ENCODE data around the gene BNIP1. TPM values are rescaled to one million over a fixed set of nuclear protein-coding genes. Genes with fewer than 3 reads are reported as not detected.

BNIP1 gene
- total and polyA plus RNA-seq, 2 experiments from 2014 or later, result 13.1 to 14.7 TPM

GRCh38 chr5:173158366-173158765 lies 14.0 kb downstream of the BNIP1 start:
- 92% methylated on average over 8 of the region's 8 CpGs for whole genome bisulfite sequencing (ENCODE audit: low lambda C conversion rate, missing lambda C conversion rate)
- no peaks in the 10 kb centered on the region for H3K36me3 ChIP-seq (replicated peaks; ENCODE audit: insufficient read depth, low read depth)

GRCh38 chr5:173159256-173159655 lies 14.9 kb downstream of the BNIP1 start:
- no peaks in the 10 kb centered on the region for H3K9me2 ChIP-seq (replicated peaks; ENCODE audit: insufficient read depth)
- no peaks in the 10 kb centered on the region for H3K4me1 ChIP-seq (ENCODE audit: insufficient read depth)
- no peak overlapping the region for H3K27ac ChIP-seq
- H3K36me3 ChIP-seq (replicated peaks; ENCODE audit: insufficient read depth, low read depth), result no peaks in the 10 kb centered on the region
- H3K27me3 ChIP-seq, result no peaks in the 10 kb centered on the region
- H3K79me2 ChIP-seq, result no peaks in the 10 kb centered on the region
- TF ChIP-seq EZH2 (IDR thresholded peaks at IDR 0.05; ENCODE audit: borderline replicate concordance), result no peak
- no peak for TF ChIP-seq CTCF (IDR thresholded peaks at IDR 0.05; ENCODE audit: poor library complexity)
- TF ChIP-seq EZH2phosphoT487 (IDR thresholded peaks at IDR 0.05; ENCODE audit: low read depth, severe bottlenecking, unreplicated experiment), result no peak
- H3K4me2 ChIP-seq, result no peak overlapping the region
- no peak for DNase-seq (ENCODE audit: low spot score)
- 88% methylated on average over 3 of the region's 3 CpGs for WGBS (ENCODE audit: low lambda C conversion rate, missing lambda C conversion rate)
- no peaks in the 10 kb centered on the region for H3K9me3 ChIP-seq (ENCODE audit: low read depth)
- no peaks in the 10 kb centered on the region for H4K20me1 ChIP-seq (ENCODE audit: insufficient read depth, poor library complexity, severe bottlenecking)
- no peak overlapping the region for H2AFZ ChIP-seq
- H3K4me3 ChIP-seq, result no peak overlapping the region

More at GRCh38 chr5:173158366-173158765, 14.0 kb downstream of the BNIP1 start:
- Histone ChIP-seq H3K4me3 (no peak overlapping the region), H3K4me2 (no peak overlapping the region), H3K9me2 (replicated peaks; ENCODE audit: insufficient read depth) (no peaks in the 10 kb centered on the region), H3K9me3 (ENCODE audit: low read depth) (no peaks in the 10 kb centered on the region), H3K4me1 (ENCODE audit: insufficient read depth) (no peaks in the 10 kb centered on the region), H4K20me1 (ENCODE audit: insufficient read depth, poor library complexity, severe bottlenecking) (no peaks in the 10 kb centered on the region), H3K27ac (no peak overlapping the region), H3K27me3 (no peaks in the 10 kb centered on the region), H3K79me2 (no peaks in the 10 kb centered on the region), H2AFZ (no peak overlapping the region)
- DNase-seq (ENCODE audit: low spot score), result no peak
- TF ChIP-seq EZH2phosphoT487 (IDR thresholded peaks at IDR 0.05; ENCODE audit: low read depth, severe bottlenecking, unreplicated experiment) (no peak), CTCF (IDR thresholded peaks at IDR 0.05; ENCODE audit: poor library complexity) (no peak), EZH2 (IDR thresholded peaks at IDR 0.05; ENCODE audit: borderline replicate concordance) (no peak)

GRCh38 chr5:173161148-173161547 lies 16.8 kb downstream of the BNIP1 start:
- TF ChIP-seq EZH2phosphoT487 (IDR thresholded peaks at IDR 0.05; ENCODE audit: low read depth, severe bottlenecking, unreplicated experiment) (no peak), CTCF (IDR thresholded peaks at IDR 0.05; ENCODE audit: poor library complexity) (no peak), EZH2 (IDR thresholded peaks at IDR 0.05; ENCODE audit: borderline replicate concordance) (no peak)
- Histone ChIP-seq H2AFZ (no peak overlapping the region), H3K36me3 (replicated peaks; ENCODE audit: insufficient read depth, low read depth) (no peaks in the 10 kb centered on the region), H3K4me3 (no peak overlapping the region), H3K9me3 (ENCODE audit: low read depth) (no peaks in the 10 kb centered on the region), H3K9me2 (replicated peaks; ENCODE audit: insufficient read depth) (no peaks in the 10 kb centered on the region), H3K4me1 (ENCODE audit: insufficient read depth) (no peaks in the 10 kb centered on the region), H3K27me3 (no peaks in the 10 kb centered on the region), H3K4me2 (no peak overlapping the region), H3K79me2 (no peaks in the 10 kb centered on the region), H3K27ac (no peak overlapping the region), H4K20me1 (ENCODE audit: insufficient read depth, poor library complexity, severe bottlenecking) (no peaks in the 10 kb centered on the region)
- 93% methylated on average over 5 of the region's 5 CpGs for WGBS (ENCODE audit: low lambda C conversion rate, missing lambda C conversion rate)
- DNase-seq (ENCODE audit: low spot score), result no peak

GRCh38 chr5:173163219-173163618 lies 18.9 kb downstream of the BNIP1 start:
- H4K20me1 ChIP-seq (ENCODE audit: insufficient read depth, poor library complexity, severe bottlenecking), result no peaks in the 10 kb centered on the region
- no peak overlapping the region for H2AFZ ChIP-seq
- H3K27ac ChIP-seq, result no peak overlapping the region
- no peaks in the 10 kb centered on the region for H3K27me3 ChIP-seq
- H3K4me1 ChIP-seq (ENCODE audit: insufficient read depth), result no peaks in the 10 kb centered on the region
- H3K4me2 ChIP-seq, result no peak overlapping the region
- WGBS (ENCODE audit: low lambda C conversion rate, missing lambda C conversion rate), result 82% methylated on average over 7 of the region's 7 CpGs
- no peak for TF ChIP-seq EZH2phosphoT487 (IDR thresholded peaks at IDR 0.05; ENCODE audit: low read depth, severe bottlenecking, unreplicated experiment)
- TF ChIP-seq CTCF (IDR thresholded peaks at IDR 0.05; ENCODE audit: poor library complexity), result no peak
- no peak for TF ChIP-seq EZH2 (IDR thresholded peaks at IDR 0.05; ENCODE audit: borderline replicate concordance)
- no peaks in the 10 kb centered on the region for H3K79me2 ChIP-seq
- H3K9me2 ChIP-seq (replicated peaks; ENCODE audit: insufficient read depth), result no peaks in the 10 kb centered on the region
- no peaks in the 10 kb centered on the region for H3K9me3 ChIP-seq (ENCODE audit: low read depth)
- H3K4me3 ChIP-seq, result no peak overlapping the region
- no peak for DNase-seq (ENCODE audit: low spot score)
- no peaks in the 10 kb centered on the region for H3K36me3 ChIP-seq (replicated peaks; ENCODE audit: insufficient read depth, low read depth)
